ENCODE data around the gene LAMTOR3.
"Not testable (repeated sequence)": the region's sequence is repeated elsewhere in the genome, so short reads cannot be mapped to it uniquely, and the experiment has no call there.

DNA sequence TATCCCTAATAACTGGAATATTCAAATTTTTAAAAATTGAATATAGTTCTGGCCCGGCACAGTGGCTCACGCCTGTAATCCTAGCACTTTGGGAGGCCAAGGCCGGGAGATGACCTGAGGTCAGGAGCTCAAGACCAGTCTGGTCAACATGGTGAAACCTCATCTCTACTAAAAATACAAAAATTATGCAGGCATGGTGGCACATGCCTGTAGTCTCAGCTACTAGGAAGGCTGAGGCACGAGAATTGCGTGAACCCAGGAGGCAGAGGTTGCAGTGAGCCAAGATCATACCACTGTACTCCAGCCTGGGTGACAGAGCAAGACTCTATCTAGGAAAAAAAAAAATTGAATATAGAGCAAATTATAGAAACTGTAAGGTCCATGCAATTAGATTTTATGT lies 64.2 kb downstream of the LAMTOR3 start:
- TF ChIP-seq CTCF (IDR thresholded peaks at IDR 0.05; ENCODE audit: poor library complexity); EZH2phosphoT487 (IDR thresholded peaks at IDR 0.05; ENCODE audit: low read depth, severe bottlenecking, unreplicated experiment); EZH2 (IDR thresholded peaks at IDR 0.05; ENCODE audit: borderline replicate concordance): not testable (repeated sequence)

All from hepatocyte (in vitro differentiated cells).